PFSK-1 (cell line): Measurements from ENCODE around the gene TCEAL2.

Source experiments
- POLR2AphosphoS5 ChIP-seq: IDR thresholded peaks from 2 replicates; pipeline ENCODE4 v1.6.1; 2012; ENCODE audit warnings: low read depth, mild to moderate bottlenecking, control low read depth, low read length, moderate library complexity
- REST ChIP-seq, 2 experiments: IDR thresholded peaks; 2 replicates each; pipeline versions ENCODE4 v1.6.1 to v1.8.0; 2011 to 2012; ENCODE audit warnings: low read depth in 2 of 2, low read length in 2 of 2, control low read depth in 1 of 2, inconsistent platforms in 1 of 2, mild to moderate bottlenecking in 1 of 2, moderate library complexity in 1 of 2; ENCODE audit not compliant: insufficient read depth in 1 of 2

- no peak for TF ChIP-seq POLR2AphosphoS5
- no peak for TF ChIP-seq REST (IDR thresholded peaks at IDR 0.05; ENCODE audit: insufficient read depth in 1 of 2, low read depth in 2 of 2, low read length in 2 of 2)
These were observed 39.8 kb upstream of the TCEAL2 start for GRCh38 chrX:102085706-102086105.
